PC-3 (cell line): ENCODE results near the gene BASP1. TPM values are rescaled to one million over a fixed set of nuclear protein-coding genes. Genes with fewer than 3 reads are reported as not detected.

Source experiments
- ATAC-seq: fragments of 200-7000 bp; cut with Tn5 transposase; 2 replicates; pipeline ENCODE4 v1.9.1; 2020; ENCODE audit warnings: mild to moderate bottlenecking, moderate library complexity
- BruUV-seq: library from RNA; stranded (reverse); fragments of 400-500 nt; replicated peaks from 2 replicates; lab custom pipeline; 2021; lab: Mats Ljungman, UMichigan
- CTCF ChIA-PET: fragments of 300-600 bp; sonication (Branson Sonifier 250); formaldehyde crosslinking; loops from one replicate; lab custom pipeline; 2022; ENCODE audit warnings: antibody characterized with exemption; lab: Charles Lee
- POLR2A ChIA-PET: fragments of 300-600 bp; sonication (Branson Sonifier 250); formaldehyde crosslinking; loops from one replicate; lab custom pipeline; 2022; ENCODE audit warnings: antibody characterized with exemption; ENCODE audit not compliant: unreplicated experiment; lab: Charles Lee
- DNase-seq: peaks from one replicate; pipeline ENCODE4 v3.0.0-alpha.2; 2015
- H2AFZ ChIP-seq: fragments of 300-600 bp; sonication (generic); 2 replicates; pipeline ENCODE4 v1.6.0; 2016; ENCODE audit warnings: antibody characterized with exemption, low read length
- H3F3A ChIP-seq: fragments of 300-600 bp; sonication (generic); one replicate; pipeline ENCODE4 v1.6.0; 2017; ENCODE audit warnings: antibody characterized with exemption, low read length, control low read depth, mild to moderate bottlenecking; ENCODE audit not compliant: unreplicated experiment
- H3K27ac ChIP-seq: fragments of 300-600 bp; sonication (generic); 2 replicates; pipeline ENCODE4 v1.5.1; 2016; ENCODE audit warnings: mild to moderate bottlenecking, low read length
- H3K27me3 ChIP-seq: fragments of 300-600 bp; sonication (generic); 2 replicates; pipeline ENCODE4 v1.6.1; 2016; ENCODE audit warnings: low read length, mixed read lengths
- H3K36me3 ChIP-seq: fragments of 300-600 bp; sonication (generic); 2 replicates; pipeline ENCODE4 v1.6.1; 2016; ENCODE audit warnings: low read depth, mixed run types, low read length, mixed read lengths
- H3K4me1 ChIP-seq: fragments of 300-600 bp; sonication (generic); 2 replicates; pipeline ENCODE4 v1.5.1; 2016; ENCODE audit warnings: low read length; ENCODE audit not compliant: insufficient read depth
- H3K4me2 ChIP-seq: fragments of 300-600 bp; sonication (generic); 2 replicates; pipeline ENCODE4 v1.6.0; 2016; ENCODE audit warnings: low read length
- H3K4me3 ChIP-seq: fragments of 300-600 bp; sonication (generic); 2 replicates; pipeline ENCODE4 v1.5.1; 2016; ENCODE audit warnings: mild to moderate bottlenecking, low read length, mixed read lengths
- H3K79me2 ChIP-seq: fragments of 300-600 bp; sonication (generic); 2 replicates; pipeline ENCODE4 v1.6.1; 2017; ENCODE audit warnings: low read length, mixed read lengths
- H3K9ac ChIP-seq: fragments of 300-600 bp; sonication (generic); 2 replicates; pipeline ENCODE4 v1.6.0; 2016; ENCODE audit warnings: mild to moderate bottlenecking, low read length
- H3K9me2 ChIP-seq: fragments of 300-600 bp; sonication (generic); replicated peaks from 2 replicates; pipeline ENCODE4 v1.6.1; 2016; ENCODE audit warnings: mixed run types, low read length, mixed read lengths
- H3K9me3 ChIP-seq: fragments of 300-600 bp; sonication (generic); 2 replicates; pipeline ENCODE4 v1.6.1; 2016; ENCODE audit warnings: low read length, mixed read lengths
- H4K20me1 ChIP-seq: fragments of 300-600 bp; sonication (generic); 2 replicates; pipeline ENCODE4 v1.6.1; 2016; ENCODE audit warnings: low read length, mixed read lengths
- EZH2 ChIP-seq: fragments of 300-600 bp; sonication (generic); IDR thresholded peaks from one replicate; pipeline ENCODE4 v1.6.1; 2017; ENCODE audit warnings: antibody characterized with exemption, mild to moderate bottlenecking, low read length; ENCODE audit not compliant: unreplicated experiment
- EZH2phosphoT487 ChIP-seq: fragments of 300-600 bp; sonication (generic); IDR thresholded peaks from 2 replicates; pipeline ENCODE4 v1.6.1; 2018; ENCODE audit warnings: mild to moderate bottlenecking, antibody characterized with exemption, low read length, borderline replicate concordance
- intact Hi-C: fragments of 100-400 bp; cut with micrococcal nuclease; formaldehyde crosslinking; loops from 2 replicates; pipeline ENCODE4 v1.9.0; 2023
- total RNA-seq: library from RNA; depleted of rRNA; stranded (reverse); fragments of >200 nt; gene quantifications from 2 replicates; pipeline ENCODE4 v1.2.3, GENCODE V29; 2014
- TF ChIP-seq, protein P1 (sequence below): fragments of 300-600 bp; sonication (generic); conservative IDR thresholded peaks from 2 replicates; pipeline ENCODE4 v1.5.1; 2017; ENCODE audit warnings: antibody characterized with exemption, low read depth, mild to moderate bottlenecking, low read length

BASP1 gene
- total RNA-seq, 1 experiment from 2014 or later: 169 TPM

- H3K79me2 ChIP-seq: peaks cover 5% of the 10 kb centered on the region
- no peak overlapping the region for H3K4me3 ChIP-seq
- H3K36me3 ChIP-seq: no peaks in the 10 kb centered on the region
- H3K27me3 ChIP-seq: no peaks in the 10 kb centered on the region
- ChIA-PET CTCF (interaction anchor here (0.6 to 0.7 kb wide), 3 partner anchors 393 to 1106 kb away, joined by 3 to 11 read pairs (median 7); no protein-coding TSS in a partner anchor), POLR2A (no interaction called here)
- ATAC-seq: no peak
- H3F3A ChIP-seq: no peaks in the 10 kb centered on the region
- H3K9me2 ChIP-seq: no peaks in the 10 kb centered on the region
- H3K4me2 ChIP-seq: no peak overlapping the region
- H2AFZ ChIP-seq: no peak overlapping the region
- no peak for TF ChIP-seq EZH2
- TF ChIP-seq EZH2phosphoT487: no peak
- TF ChIP-seq, protein P1, sequence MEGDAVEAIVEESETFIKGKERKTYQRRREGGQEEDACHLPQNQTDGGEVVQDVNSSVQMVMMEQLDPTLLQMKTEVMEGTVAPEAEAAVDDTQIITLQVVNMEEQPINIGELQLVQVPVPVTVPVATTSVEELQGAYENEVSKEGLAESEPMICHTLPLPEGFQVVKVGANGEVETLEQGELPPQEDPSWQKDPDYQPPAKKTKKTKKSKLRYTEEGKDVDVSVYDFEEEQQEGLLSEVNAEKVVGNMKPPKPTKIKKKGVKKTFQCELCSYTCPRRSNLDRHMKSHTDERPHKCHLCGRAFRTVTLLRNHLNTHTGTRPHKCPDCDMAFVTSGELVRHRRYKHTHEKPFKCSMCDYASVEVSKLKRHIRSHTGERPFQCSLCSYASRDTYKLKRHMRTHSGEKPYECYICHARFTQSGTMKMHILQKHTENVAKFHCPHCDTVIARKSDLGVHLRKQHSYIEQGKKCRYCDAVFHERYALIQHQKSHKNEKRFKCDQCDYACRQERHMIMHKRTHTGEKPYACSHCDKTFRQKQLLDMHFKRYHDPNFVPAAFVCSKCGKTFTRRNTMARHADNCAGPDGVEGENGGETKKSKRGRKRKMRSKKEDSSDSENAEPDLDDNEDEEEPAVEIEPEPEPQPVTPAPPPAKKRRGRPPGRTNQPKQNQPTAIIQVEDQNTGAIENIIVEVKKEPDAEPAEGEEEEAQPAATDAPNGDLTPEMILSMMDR: no peak
- no peaks in the 10 kb centered on the region for H3K9me3 ChIP-seq
- H3K4me1 ChIP-seq: peaks cover 10% of the 10 kb centered on the region
- BruUV-seq: no TSS peak
- H4K20me1 ChIP-seq: no peaks in the 10 kb centered on the region
- H3K27ac ChIP-seq: no peak overlapping the region
- no peak for DNase-seq
- intact Hi-C loops: no loop called here
- no peak overlapping the region for H3K9ac ChIP-seq
These were observed 4.4 kb upstream of the BASP1 start for GRCh38 chr5:17212996-17213395.

DNA sequence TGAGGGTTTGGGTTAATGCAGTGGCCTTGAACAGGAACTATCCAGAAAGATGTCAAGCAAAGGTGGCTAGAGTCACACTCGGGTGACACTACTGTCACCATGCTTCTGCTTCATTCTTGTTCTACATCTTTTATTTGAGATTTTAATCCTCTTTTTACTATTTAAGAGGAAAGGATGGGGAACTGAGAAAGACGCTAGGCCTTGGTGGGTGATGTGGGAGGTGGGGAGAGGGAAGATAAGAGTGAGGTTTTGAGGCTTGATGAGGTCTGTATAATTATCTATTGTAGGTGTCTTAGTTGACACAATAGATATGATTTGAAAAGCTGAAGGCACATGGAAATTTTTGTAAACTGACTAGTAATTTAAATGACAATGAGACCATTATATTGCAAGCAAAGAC lies 3.5 kb upstream of the BASP1 start:
- peaks cover 10% of the 10 kb centered on the region for H3K4me1 ChIP-seq
- POLR2A ChIA-PET: no interaction called here
- H3K36me3 ChIP-seq: no peaks in the 10 kb centered on the region
- CTCF ChIA-PET: no interaction called here
- TF ChIP-seq, protein P1: no peak
- TF ChIP-seq EZH2phosphoT487 (no peak), EZH2 (no peak)
- H3K9me2 ChIP-seq: no peaks in the 10 kb centered on the region
- no peak overlapping the region for H2AFZ ChIP-seq
- no peak overlapping the region for H3K9ac ChIP-seq
- H3K79me2 ChIP-seq: peaks cover 14% of the 10 kb centered on the region
- H3K27ac ChIP-seq: no peak overlapping the region
- no peaks in the 10 kb centered on the region for H3K27me3 ChIP-seq
- intact Hi-C loops: loop anchor here (2.0 kb wide), 1 partner anchor 1101 kb away; no protein-coding TSS in a partner anchor
- H3F3A ChIP-seq: no peaks in the 10 kb centered on the region
- ATAC-seq (no peak), DNase-seq (no peak)
- H4K20me1 ChIP-seq: no peaks in the 10 kb centered on the region
- no TSS peak for BruUV-seq
- H3K4me2 ChIP-seq: no peak overlapping the region
- no peaks in the 10 kb centered on the region for H3K9me3 ChIP-seq
- no peak overlapping the region for H3K4me3 ChIP-seq

GRCh38 chr5:17214893-17215292 lies 2.5 kb upstream of the BASP1 start:
- peak overlapping the region; percentile 88 for H3K4me2 ChIP-seq
- no peak for DNase-seq
- ChIA-PET CTCF (interaction anchor here (1.1 to 2.8 kb wide), 2 partner anchors 737 to 1067 kb away, joined by 6 to 21 read pairs; no protein-coding TSS in a partner anchor), POLR2A (no interaction called here)
- H3K9ac ChIP-seq: no peak overlapping the region
- no peak for ATAC-seq
- H3K36me3 ChIP-seq: no peaks in the 10 kb centered on the region
- TF ChIP-seq, protein P1: no peak
- TF ChIP-seq EZH2phosphoT487 (no peak), EZH2 (no peak)
- intact Hi-C loops: loop anchor here (2.0 to 5.0 kb wide), 5 partner anchors 42 to 1100 kb away; no protein-coding TSS in a partner anchor
- no peaks in the 10 kb centered on the region for H3K9me2 ChIP-seq
- H3K4me1 ChIP-seq: peaks cover 18% of the 10 kb centered on the region
- H2AFZ ChIP-seq: peak overlapping the region; percentile 86
- peaks cover 24% of the 10 kb centered on the region for H3K79me2 ChIP-seq
- BruUV-seq: no TSS peak
- no peak overlapping the region for H3K27ac ChIP-seq
- no peaks in the 10 kb centered on the region for H3K9me3 ChIP-seq
- 0 out of 2 replicates have a peak, but pooled peaks cover 4% of the 10 kb centered on the region for H4K20me1 ChIP-seq
- no peaks in the 10 kb centered on the region for H3K27me3 ChIP-seq
- H3K4me3 ChIP-seq: no peak overlapping the region
- no peaks in the 10 kb centered on the region for H3F3A ChIP-seq
